CD4-positive, alpha-beta memory T cell (primary cell): Measurements from ENCODE around the gene SASH1. TPM values are rescaled to one million over a fixed set of nuclear protein-coding genes. Genes with fewer than 3 reads are reported as not detected.

Source experiments
- CTCF ChIA-PET: fragments of 350-600 bp; sonication (Branson Sonifier 250); formaldehyde crosslinking; loops from one replicate; lab custom pipeline; 2021; ENCODE audit warnings: inconsistent platforms; ENCODE audit not compliant: partially characterized antibody; lab: Charles Lee
- POLR2A ChIA-PET: fragments of 350-600 bp; sonication (Branson Sonifier 250); formaldehyde crosslinking; loops from one replicate; lab custom pipeline; 2021; ENCODE audit not compliant: partially characterized antibody; lab: Charles Lee
- DNase-seq, 5 donors: peaks; one replicate each; pipeline versions ENCODE4 v3.0.0 to v3.0.0-alpha.2; 2020 to 2022; ENCODE audit warnings: mixed read lengths in 1 of 5
- H3K27ac ChIP-seq: one replicate; pipeline ENCODE4 v1.7.0; 2013; ENCODE audit warnings: low read depth, low read length
- H3K27me3 ChIP-seq: 2 replicates; pipeline ENCODE4 v1.7.0; 2013; ENCODE audit warnings: mild to moderate bottlenecking, low read length, moderate library complexity; ENCODE audit not compliant: insufficient read depth
- H3K36me3 ChIP-seq: 2 replicates; pipeline ENCODE4 v1.7.0; 2013; ENCODE audit warnings: mild to moderate bottlenecking, low read length, moderate library complexity; ENCODE audit not compliant: insufficient read depth
- H3K4me1 ChIP-seq: 2 replicates; pipeline ENCODE4 v1.7.0; 2013; ENCODE audit warnings: mild to moderate bottlenecking, low read length, moderate library complexity; ENCODE audit not compliant: insufficient read depth
- H3K4me3 ChIP-seq, 2 donors: one replicate each; pipeline ENCODE4 v1.7.0; 2013; ENCODE audit warnings: low read length in 2 of 2, mild to moderate bottlenecking in 1 of 2
- H3K9me3 ChIP-seq, 2 donors: one replicate each; pipeline ENCODE4 v1.7.0; 2013; ENCODE audit warnings: low read length in 2 of 2, control low read depth in 1 of 2; ENCODE audit not compliant: control insufficient read depth in 1 of 2
- H3K27ac Mint-ChIP-seq, 7 donors: one replicate each; pipeline ENCODE4 v1.8.0; 2020 to 2021; ENCODE audit warnings: mixed read lengths in 7 of 7, mild to moderate bottlenecking in 6 of 7, inconsistent platforms in 3 of 7, moderate library complexity in 3 of 7
- H3K27me3 Mint-ChIP-seq, 2 donors: one replicate each; pipeline ENCODE4 v1.8.0; 2020 to 2021; ENCODE audit warnings: mixed read lengths in 2 of 2
- H3K36me3 Mint-ChIP-seq, 2 donors: one replicate each; pipeline ENCODE4 v1.8.0; 2020 to 2021; ENCODE audit warnings: mixed read lengths in 2 of 2, inconsistent platforms in 1 of 2, mild to moderate bottlenecking in 1 of 2
- H3K4me1 Mint-ChIP-seq, 4 donors: one replicate each; pipeline ENCODE4 v1.8.0; 2020 to 2021; ENCODE audit warnings: mixed read lengths in 4 of 4, mild to moderate bottlenecking in 1 of 4
- H3K4me3 Mint-ChIP-seq, 8 donors: one replicate each; pipeline ENCODE4 v1.8.0; 2020 to 2021; ENCODE audit warnings: mixed read lengths in 8 of 8, mild to moderate bottlenecking in 7 of 8, moderate library complexity in 6 of 8, inconsistent platforms in 3 of 8
- H3K9me3 Mint-ChIP-seq, 8 donors: one replicate each; pipeline ENCODE4 v1.8.0; 2020 to 2021; ENCODE audit warnings: mixed read lengths in 8 of 8, mild to moderate bottlenecking in 5 of 8, inconsistent platforms in 3 of 8, moderate library complexity in 1 of 8
- intact Hi-C: fragments of 100-400 bp; cut with micrococcal nuclease; formaldehyde crosslinking; loops from one replicate; pipeline ENCODE4 v1.15.1; 2023
- polyA plus RNA-seq, 2 donors: library from polyadenylated mRNA; unstranded; fragments of 300-500 nt; fragmentation: Illumina TruSeq; gene quantifications; one replicate each; pipeline ENCODE4 v1.2.3, GENCODE V29; 2021
- total RNA-seq, 2 experiments: library from RNA; stranded (reverse); gene quantifications; one replicate each; pipeline ENCODE4 v1.2.3, GENCODE V29; 2021

The SASH1 gene
- total and polyA plus RNA-seq, 4 experiments from 2014 or later: 0.26 to 4.9 (median 1.7) TPM

DNA sequence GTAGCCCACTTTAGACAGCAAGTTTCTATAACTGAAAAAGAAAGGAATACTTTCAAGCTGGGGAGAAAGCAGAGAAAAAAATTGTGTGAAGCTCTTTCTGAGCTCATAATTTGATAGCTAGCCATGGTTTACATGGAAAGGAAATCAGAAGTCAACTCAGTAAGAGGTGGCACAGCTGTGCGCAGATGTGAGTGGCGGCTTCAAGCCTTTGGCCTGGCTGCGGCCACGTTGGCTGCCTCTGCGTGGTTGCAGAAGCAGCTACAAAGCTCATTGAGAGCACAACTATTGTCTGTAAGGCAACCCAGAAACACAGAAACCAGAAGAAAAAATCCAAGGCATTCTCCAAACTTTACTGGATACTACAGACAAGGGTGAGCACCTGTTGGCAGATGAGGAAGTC is 136.9 kb downstream of the SASH1 start:
- Mint-ChIP-seq H3K36me3 (peaks cover 0 to 4% of the 10 kb centered on the region in 2 donors), H3K4me1 (no peaks in the 10 kb centered on the region), H3K27ac (no peak overlapping the region), H3K27me3 (peaks cover 4 to 5% of the 10 kb centered on the region in 2 donors), H3K9me3 (peaks cover 0 to 2% (median 0%) of the 10 kb centered on the region in 8 donors), H3K4me3 (no peak overlapping the region)
- POLR2A ChIA-PET: no interaction called here
- CTCF ChIA-PET: interaction anchor here (1.0 kb wide), 1 partner anchor 13 kb away, joined by 3 read pairs; no protein-coding TSS in a partner anchor
- no peak overlapping the region for H3K4me3 ChIP-seq
- no peaks in the 10 kb centered on the region for H3K9me3 ChIP-seq
- no peak overlapping the region for H3K27ac ChIP-seq
- no peaks in the 10 kb centered on the region for H3K4me1 ChIP-seq
- intact Hi-C loops: no loop called here
- no peaks in the 10 kb centered on the region for H3K36me3 ChIP-seq
- DNase-seq: no peak
- no peaks in the 10 kb centered on the region for H3K27me3 ChIP-seq

DNA sequence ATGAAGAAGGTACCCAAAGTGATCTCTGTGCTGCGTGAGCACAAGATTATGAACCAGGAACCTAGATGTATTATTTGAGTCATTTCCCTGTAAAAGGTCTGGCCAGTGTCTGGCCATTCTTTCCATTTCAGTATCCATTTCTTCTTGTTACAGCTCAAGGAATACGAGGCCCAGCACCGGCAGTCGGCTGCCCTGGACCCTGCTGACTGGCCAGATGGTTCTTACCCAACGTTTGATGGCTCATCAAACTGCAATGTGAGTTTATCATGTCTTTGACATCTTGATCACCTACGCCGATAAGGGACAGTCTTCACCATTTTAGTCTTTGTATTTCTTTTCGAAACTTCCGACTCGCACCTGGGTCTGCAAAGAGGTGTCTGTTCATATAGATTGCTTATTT is 144.8 kb downstream of the SASH1 start:
- ChIA-PET CTCF (no interaction called here), POLR2A (no interaction called here)
- Histone ChIP-seq H3K4me1 (no peaks in the 10 kb centered on the region), H3K27me3 (no peaks in the 10 kb centered on the region), H3K4me3 (no peak overlapping the region), H3K27ac (no peak overlapping the region), H3K9me3 (no peaks in the 10 kb centered on the region), H3K36me3 (no peaks in the 10 kb centered on the region)
- H3K9me3 Mint-ChIP-seq: peaks cover 0 to 2% (median 0%) of the 10 kb centered on the region in 8 donors
- no peak overlapping the region for H3K27ac Mint-ChIP-seq
- intact Hi-C loops: no loop called here
- peaks cover 0 to 9% of the 10 kb centered on the region in 2 donors for H3K36me3 Mint-ChIP-seq
- H3K4me1 Mint-ChIP-seq: no peaks in the 10 kb centered on the region
- H3K27me3 Mint-ChIP-seq: peaks cover 2 to 16% of the 10 kb centered on the region in 2 donors
- DNase-seq: no peak
- no peak overlapping the region for H3K4me3 Mint-ChIP-seq

DNA sequence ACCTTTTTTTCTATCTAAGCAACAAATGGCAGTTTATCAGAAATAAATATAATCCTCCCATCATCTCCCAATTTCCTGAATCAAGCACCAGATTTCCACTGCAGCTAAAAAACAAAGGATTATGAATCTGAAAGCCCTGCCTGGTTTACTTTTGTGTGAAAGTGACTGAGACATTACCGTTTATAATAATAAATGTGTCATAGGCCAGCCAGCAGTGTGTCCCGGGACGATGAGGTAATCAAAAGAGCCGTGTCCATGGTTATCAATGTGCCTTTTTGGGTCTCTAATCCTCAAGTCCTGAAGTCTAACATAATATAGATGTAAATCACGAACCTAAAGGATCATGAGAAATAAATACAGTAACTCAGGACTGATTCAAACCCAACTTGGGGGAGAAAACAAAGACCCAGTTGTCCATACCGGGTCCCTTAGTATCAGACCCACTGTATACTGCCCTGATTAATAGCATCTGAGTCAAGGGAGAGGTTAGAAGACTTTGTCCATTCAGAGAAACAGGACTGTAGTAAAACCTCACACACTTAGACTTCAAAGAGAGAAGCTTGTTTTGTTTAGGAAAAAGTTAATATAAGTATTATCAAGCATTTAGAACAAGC is 149.1 kb downstream of the SASH1 start:
- no peaks in the 10 kb centered on the region for H3K36me3 ChIP-seq
- H3K9me3 ChIP-seq: no peaks in the 10 kb centered on the region
- ChIA-PET CTCF (no interaction called here), POLR2A (no interaction called here)
- H3K27me3 ChIP-seq: no peaks in the 10 kb centered on the region
- Mint-ChIP-seq H3K4me1 (peaks cover 0 to 4% (median 0%) of the 10 kb centered on the region in 4 donors), H3K27ac (no peak overlapping the region), H3K9me3 (peaks cover 0 to 1% (median 0%) of the 10 kb centered on the region in 8 donors), H3K36me3 (peaks cover 0 to 9% of the 10 kb centered on the region in 2 donors), H3K27me3 (peaks cover 9 to 14% of the 10 kb centered on the region in 2 donors), H3K4me3 (no peak overlapping the region)
- intact Hi-C loops: no loop called here
- no peak overlapping the region for H3K4me3 ChIP-seq
- no peak overlapping the region for H3K27ac ChIP-seq
- H3K4me1 ChIP-seq: no peaks in the 10 kb centered on the region
- DNase-seq: no peak

- Mint-ChIP-seq H3K9me3 (peaks cover 0 to 1% (median 0%) of the 10 kb centered on the region in 8 donors), H3K27ac (no peak overlapping the region), H3K36me3 (peaks cover 0 to 4% of the 10 kb centered on the region in 2 donors), H3K27me3 (peaks cover 9 to 14% of the 10 kb centered on the region in 2 donors), H3K4me1 (peaks cover 0 to 4% (median 0%) of the 10 kb centered on the region in 4 donors), H3K4me3 (no peak overlapping the region)
- Histone ChIP-seq H3K4me1 (no peaks in the 10 kb centered on the region), H3K27me3 (no peaks in the 10 kb centered on the region), H3K4me3 (no peak overlapping the region), H3K36me3 (no peaks in the 10 kb centered on the region), H3K27ac (no peak overlapping the region), H3K9me3 (no peaks in the 10 kb centered on the region)
- intact Hi-C loops: no loop called here
- POLR2A ChIA-PET: no interaction called here
- CTCF ChIA-PET: no interaction called here
- DNase-seq: no peak
These were observed 150.1 kb downstream of the SASH1 start for GRCh38 chr6:148492654-148493290.

GRCh38 chr6:148493424-148493823 is 150.8 kb downstream of the SASH1 start:
- Mint-ChIP-seq H3K27ac (no peak overlapping the region), H3K4me1 (peaks cover 0 to 4% (median 0%) of the 10 kb centered on the region in 4 donors), H3K4me3 (no peak overlapping the region), H3K27me3 (peaks cover 9 to 14% of the 10 kb centered on the region in 2 donors), H3K36me3 (no peaks in the 10 kb centered on the region), H3K9me3 (peaks cover 0 to 1% (median 0%) of the 10 kb centered on the region in 8 donors)
- intact Hi-C loops: no loop called here
- POLR2A ChIA-PET: no interaction called here
- Histone ChIP-seq H3K27ac (no peak overlapping the region), H3K36me3 (no peaks in the 10 kb centered on the region), H3K9me3 (no peaks in the 10 kb centered on the region), H3K27me3 (no peaks in the 10 kb centered on the region), H3K4me1 (no peaks in the 10 kb centered on the region), H3K4me3 (no peak overlapping the region)
- CTCF ChIA-PET: no interaction called here
- DNase-seq: no peak

GRCh38 chr6:148494226-148494625 is 151.6 kb downstream of the SASH1 start:
- DNase-seq: no peak
- no peak overlapping the region for H3K27ac ChIP-seq
- no peak overlapping the region for H3K4me3 ChIP-seq
- POLR2A ChIA-PET: no interaction called here
- CTCF ChIA-PET: no interaction called here
- no peaks in the 10 kb centered on the region for H3K4me1 ChIP-seq
- intact Hi-C loops: no loop called here
- peaks cover 0 to 1% (median 0%) of the 10 kb centered on the region in 8 donors for H3K9me3 Mint-ChIP-seq
- no peaks in the 10 kb centered on the region for H3K36me3 Mint-ChIP-seq
- H3K4me3 Mint-ChIP-seq: no peak overlapping the region
- no peak overlapping the region for H3K27ac Mint-ChIP-seq
- H3K27me3 Mint-ChIP-seq: peaks cover 9 to 14% of the 10 kb centered on the region in 2 donors
- no peaks in the 10 kb centered on the region for H3K9me3 ChIP-seq
- peaks cover 0 to 4% (median 0%) of the 10 kb centered on the region in 4 donors for H3K4me1 Mint-ChIP-seq
- no peaks in the 10 kb centered on the region for H3K27me3 ChIP-seq
- no peaks in the 10 kb centered on the region for H3K36me3 ChIP-seq

GRCh38 chr6:148495029-148495428 is 152.4 kb downstream of the SASH1 start:
- H3K4me1 Mint-ChIP-seq: peaks cover 0 to 4% (median 0%) of the 10 kb centered on the region in 4 donors
- no peaks in the 10 kb centered on the region for H3K36me3 ChIP-seq

More at GRCh38 chr6:148495029-148495428, 152.4 kb downstream of the SASH1 start:
- no peaks in the 10 kb centered on the region for H3K27me3 ChIP-seq
- no peak overlapping the region for H3K4me3 ChIP-seq
- Mint-ChIP-seq H3K9me3 (peaks cover 0 to 1% (median 0%) of the 10 kb centered on the region in 8 donors), H3K36me3 (no peaks in the 10 kb centered on the region), H3K27ac (no peak overlapping the region), H3K27me3 (peaks cover 9 to 14% of the 10 kb centered on the region in 2 donors), H3K4me3 (no peak overlapping the region)
- H3K4me1 ChIP-seq: no peaks in the 10 kb centered on the region
- CTCF ChIA-PET: no interaction called here
- no peaks in the 10 kb centered on the region for H3K9me3 ChIP-seq
- no peak overlapping the region for H3K27ac ChIP-seq
- POLR2A ChIA-PET: no interaction called here
- no peak for DNase-seq
- intact Hi-C loops: no loop called here
